Kidney tubule cell (primary cell): ENCODE data around the gene CYB5R2.
A peak's percentile ranks its signal among the peaks of the same experiment; 100 is the strongest.

Experiments used
- DNase-seq: peaks from one replicate; pipeline ENCODE4 v3.0.0-alpha.2; 2018; ENCODE audit warnings: low spot score

Gene CYB5R2

DNA sequence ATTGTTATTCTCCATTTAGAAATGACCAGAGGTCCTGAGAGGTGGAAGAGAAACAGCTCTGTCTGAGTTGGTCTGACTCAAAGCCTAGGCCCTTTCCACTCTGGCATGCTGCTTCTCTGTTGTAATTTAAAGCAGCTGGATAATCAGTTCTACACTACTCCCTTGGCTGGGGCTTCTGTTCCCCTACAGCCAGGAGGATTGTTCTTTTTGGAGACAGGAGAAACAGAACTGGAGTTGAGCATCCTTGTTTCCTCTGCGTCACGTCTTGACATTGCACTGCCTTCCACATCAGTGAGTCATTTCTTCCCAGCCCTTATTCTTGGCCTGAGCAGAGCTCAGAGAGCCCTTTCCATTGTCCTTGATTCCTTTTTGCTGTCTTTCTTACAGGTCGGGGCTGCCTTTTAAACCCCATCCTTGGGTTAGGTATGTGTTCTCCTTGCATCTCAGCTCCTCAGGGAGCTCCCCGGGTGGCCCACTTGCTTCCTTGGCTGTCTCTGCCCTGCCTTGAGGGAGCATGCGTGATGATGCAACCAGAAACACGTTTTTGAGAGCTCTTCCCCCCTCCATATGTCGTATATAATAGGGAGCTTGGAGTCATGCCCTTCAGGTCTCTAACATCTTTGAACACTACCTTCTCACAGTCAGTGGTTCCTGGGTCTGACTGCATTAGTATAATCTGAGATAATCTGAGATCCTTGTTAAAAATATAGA is 35.7 kb downstream of the CYB5R2 start:
- DNase-seq, result no peak

DNA sequence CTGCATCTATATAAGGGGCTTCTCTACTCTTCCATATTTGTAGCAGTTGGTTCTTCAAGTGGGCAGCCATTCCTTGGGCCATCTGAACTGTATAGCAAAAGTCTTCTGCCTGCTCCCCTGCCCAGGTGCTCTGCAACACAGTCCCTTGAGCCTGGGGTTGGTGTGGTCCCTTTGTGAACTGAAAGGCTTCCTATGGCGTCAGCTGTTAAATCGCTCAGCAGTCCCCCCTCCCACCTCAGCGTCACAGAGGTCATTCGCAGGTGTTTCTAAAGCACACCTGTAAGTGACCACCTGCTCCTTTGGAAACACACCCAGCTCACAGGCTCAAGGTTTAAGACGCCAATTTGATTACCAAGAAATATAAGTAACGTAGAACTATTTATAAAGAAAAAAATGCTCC is 37.0 kb downstream of the CYB5R2 start:
- DNase-seq, result no peak

DNA sequence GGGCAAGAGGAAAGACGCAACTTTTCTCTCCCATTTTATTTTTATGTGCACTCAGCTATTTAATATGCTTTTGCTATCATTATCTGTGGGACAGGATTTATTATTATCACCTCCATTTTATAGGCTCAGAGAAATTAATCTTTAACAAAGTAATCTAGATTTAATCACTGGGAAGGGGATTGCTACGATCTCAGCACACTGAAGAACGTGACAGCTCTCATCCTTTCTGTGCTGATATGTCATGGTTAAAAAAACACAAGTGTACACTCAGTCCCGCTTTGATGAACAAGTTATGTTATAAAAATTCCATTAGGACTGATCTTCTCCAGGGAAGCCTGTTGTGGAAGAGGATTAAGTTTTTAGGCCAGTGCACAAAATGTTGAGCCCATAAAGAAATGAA is 37.6 kb downstream of the CYB5R2 start:
- no peak for DNase-seq

DNA sequence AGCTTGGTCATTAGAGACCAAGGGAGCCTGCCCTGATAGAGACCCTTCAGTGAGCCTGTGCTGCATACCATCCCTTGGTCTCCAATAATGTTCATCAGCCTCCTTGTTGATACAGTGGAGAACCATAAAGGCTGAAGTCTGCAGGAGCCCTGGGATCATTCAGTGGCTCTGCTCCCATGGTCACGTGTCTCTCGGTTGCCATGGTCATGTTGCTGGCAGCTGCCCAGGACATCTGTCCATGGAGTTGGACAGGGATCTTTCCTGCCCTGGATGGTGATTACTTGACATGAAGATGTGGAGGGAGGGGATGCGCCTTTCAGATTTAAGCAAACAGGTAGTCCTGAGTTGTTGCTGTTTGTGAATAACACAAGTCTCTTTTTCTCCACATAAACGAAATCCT is 38.2 kb downstream of the CYB5R2 start:
- DNase-seq, result no peak

DNA sequence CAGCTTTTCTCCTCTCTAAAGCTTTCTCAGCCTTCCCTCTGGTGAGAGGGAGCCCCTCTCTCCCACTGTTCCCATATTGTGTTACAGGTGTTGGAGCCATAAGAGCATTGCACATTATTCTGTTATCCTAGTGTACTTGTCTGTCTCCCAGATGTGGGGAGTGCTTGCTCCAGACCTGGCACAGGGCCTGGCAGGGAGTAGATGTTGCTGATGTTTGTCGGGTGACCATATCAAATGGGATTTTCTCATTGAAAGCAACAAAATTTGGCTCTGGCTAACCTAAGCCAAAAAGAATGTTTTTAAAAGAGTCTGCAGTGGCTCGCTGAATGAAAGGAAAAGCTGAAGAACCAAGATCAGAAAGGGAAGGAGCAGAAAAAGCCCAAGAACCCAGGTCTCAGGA is 41.1 kb downstream of the CYB5R2 start:
- no peak for DNase-seq

DNA sequence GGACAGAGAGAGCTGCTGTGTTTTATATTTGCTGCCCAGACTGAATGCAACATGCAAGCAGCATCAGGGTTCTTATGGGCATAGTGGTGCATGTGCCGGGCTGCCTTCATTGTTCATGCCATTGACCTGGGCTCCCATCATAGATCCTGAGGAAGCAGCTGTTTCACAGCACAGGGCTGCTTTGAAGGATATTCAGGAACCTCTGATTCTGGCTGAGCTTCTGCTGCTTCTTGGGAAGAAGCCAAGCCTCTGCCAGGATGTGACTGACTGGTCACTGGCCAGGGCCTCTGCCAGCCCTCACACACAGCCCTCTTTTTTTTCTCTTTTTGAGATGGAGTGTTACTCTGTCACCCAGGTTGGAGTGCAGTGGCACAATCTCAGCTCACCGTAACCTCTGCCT is 43.3 kb downstream of the CYB5R2 start:
- DNase-seq, result peak; percentile 26

DNA sequence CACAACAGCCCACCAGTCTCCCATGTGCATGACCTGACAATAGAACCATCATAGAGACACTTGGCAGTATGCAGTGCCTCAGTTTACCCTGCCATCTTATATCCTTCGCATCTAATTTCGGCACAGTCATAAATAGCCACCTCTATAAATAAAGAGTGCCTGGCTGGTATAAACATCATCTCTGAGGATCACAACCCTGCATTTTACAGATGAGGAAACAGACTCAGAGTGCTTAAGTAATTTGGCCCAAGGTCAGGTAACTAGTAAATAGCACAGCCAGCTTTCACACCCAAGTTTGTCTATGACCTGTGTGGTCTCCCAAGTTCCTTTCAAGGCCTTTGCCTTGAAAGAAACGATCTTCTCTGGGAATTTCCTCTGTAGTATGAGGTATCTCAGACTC is 44.6 kb downstream of the CYB5R2 start:
- DNase-seq, result no peak

DNA sequence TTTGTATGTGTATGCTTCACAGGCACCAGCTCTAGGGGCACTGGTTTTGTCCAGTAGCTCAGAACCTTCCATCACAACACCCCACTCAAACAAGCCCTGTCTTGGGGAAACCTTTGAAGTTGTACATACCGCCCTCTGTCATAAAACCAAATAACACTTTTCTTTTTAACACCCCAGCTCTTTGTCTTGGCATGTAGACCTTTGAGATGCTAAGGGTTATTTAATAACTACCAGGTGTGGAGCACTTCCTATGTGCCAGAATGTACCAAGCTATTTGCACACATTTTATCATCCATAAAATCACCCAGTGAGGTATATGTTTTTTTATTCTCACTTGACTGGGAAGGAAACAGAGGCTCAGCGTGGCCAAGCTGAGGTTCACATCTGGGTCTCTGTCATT is 50.6 kb downstream of the CYB5R2 start:
- no peak for DNase-seq

DNA sequence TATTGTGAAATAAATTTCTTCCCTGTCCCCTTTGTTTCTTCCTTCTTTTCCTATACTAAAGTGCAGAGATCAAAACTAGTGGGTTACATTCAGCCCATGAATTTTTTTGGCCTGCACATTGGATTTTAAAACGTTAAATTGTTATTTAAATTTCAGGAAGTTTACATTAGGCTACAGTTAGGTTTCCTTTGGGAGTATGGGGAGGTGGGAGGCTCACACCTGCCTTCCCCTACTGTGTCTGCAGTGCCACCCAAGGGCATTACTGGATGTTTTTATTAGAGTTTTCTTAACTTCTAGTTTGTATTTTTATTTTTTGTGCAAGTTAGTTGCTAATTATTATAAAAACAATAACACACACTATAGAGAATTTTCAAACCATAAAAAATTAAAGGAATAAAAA is 51.7 kb downstream of the CYB5R2 start:
- DNase-seq, result no peak

DNA sequence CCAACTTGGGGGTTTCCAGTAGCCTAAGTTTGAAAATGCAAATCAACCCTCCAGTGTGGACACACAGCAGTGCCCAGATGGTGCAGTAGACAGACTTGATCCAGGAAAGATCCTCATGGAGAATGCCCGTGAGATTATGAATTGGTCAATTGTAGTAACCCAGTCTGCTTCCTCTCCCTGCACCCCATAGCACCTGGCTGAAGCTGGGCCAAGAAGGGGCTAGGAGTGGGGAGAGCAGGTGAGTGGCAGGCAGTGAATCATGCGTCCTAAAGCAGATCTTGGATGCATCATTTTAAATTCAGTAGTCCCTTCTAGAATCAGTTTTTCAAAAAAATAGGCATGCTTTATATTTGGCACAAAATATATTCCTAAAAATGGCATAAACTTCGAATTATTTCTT is 52.2 kb downstream of the CYB5R2 start:
- DNase-seq, result no peak

DNA sequence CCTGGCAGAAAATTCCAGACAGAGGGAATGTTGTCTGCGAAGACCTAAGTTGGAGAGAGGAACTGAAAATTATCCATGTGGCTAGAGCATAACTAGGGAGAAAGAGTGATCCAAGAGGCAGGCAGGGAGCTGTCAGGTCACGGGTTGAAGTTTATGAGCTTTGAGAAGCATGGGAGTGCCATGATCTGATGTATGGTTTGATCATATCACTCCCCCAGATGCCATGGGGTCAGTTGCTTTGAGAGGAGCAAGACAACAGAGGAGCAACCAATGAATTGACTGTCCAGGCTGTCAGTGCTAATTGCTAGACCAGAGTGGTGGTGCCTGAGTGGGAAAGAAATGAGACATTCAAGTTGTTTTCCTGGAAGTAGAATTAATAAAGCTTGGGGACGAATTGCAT is 54.0 kb downstream of the CYB5R2 start:
- DNase-seq, result no peak

DNA sequence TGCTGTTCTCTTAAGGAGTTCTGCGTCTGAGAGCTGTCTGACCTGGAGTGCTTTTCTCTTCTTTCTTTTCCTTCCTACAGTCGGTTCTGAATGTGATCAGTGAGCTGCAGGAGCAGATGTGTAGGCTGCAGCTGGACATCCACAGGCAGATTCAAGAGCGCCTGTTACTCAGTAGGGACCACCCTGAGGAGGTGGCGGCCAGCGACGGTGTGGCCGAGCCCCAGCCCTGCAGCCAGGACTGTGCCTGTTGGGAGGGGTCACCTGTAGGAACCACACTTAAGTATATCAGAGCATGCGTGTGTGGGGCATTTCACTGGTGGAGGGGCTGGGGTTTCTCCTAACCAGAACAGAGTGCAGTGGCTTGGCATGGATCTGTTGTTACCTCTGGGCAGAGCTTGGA is 56.3 kb downstream of the CYB5R2 start:
- no peak for DNase-seq
